Measurements from ENCODE around the gene RILPL2.
"Not testable (repeated sequence)": the region's sequence is repeated elsewhere in the genome, so short reads cannot be mapped to it uniquely, and the experiment has no call there.

RILPL2 gene

DNA sequence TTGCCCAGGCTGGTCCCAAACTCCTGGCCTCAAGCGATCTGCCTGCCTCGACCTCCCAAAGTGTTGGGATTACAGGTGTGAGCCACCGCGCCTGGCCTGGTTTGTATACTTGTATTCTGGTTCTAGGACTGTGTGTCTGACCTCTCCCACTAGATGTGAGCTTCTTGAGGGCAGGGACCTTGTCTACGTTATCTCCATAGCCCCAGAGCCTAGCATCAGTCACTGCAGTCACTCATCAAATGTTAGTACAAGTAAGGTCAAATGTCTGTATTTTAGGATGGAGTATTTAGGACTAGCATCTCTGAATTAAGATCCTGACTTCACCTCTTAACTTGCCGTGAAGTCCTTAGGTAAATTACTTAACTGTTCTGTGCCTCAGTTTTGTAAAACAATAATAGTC lies 2.9 kb downstream of the RILPL2 start:
- H3K36me3 ChIP-seq (ENCODE audit: low read depth), result no peaks in the 10 kb centered on the region
- no peak for ATAC-seq (ENCODE audit: low read depth)
- TF ChIP-seq CTCF (IDR thresholded peaks at IDR 0.05; ENCODE audit: poor library complexity, severe bottlenecking), result no peak
- H3K4me1 ChIP-seq (ENCODE audit: insufficient read depth, poor library complexity, severe bottlenecking), result no peaks in the 10 kb centered on the region
- H3K9me3 ChIP-seq (ENCODE audit: severe bottlenecking), result no peaks in the 10 kb centered on the region
- DNase-seq (ENCODE audit: low spot score), result no peak
- no peaks in the 10 kb centered on the region for H3K27me3 ChIP-seq (ENCODE audit: insufficient read depth, poor library complexity, severe bottlenecking)
- H3K27ac ChIP-seq (ENCODE audit: poor library complexity, severe bottlenecking), result no peak overlapping the region
- no peak overlapping the region for H3K4me3 ChIP-seq (ENCODE audit: severe bottlenecking)

- not testable (repeated sequence) for H3K27me3 ChIP-seq (ENCODE audit: insufficient read depth, poor library complexity, severe bottlenecking); H3K9me3 ChIP-seq (ENCODE audit: severe bottlenecking); H3K36me3 ChIP-seq (ENCODE audit: low read depth); H3K4me1 ChIP-seq (ENCODE audit: insufficient read depth, poor library complexity, severe bottlenecking); H3K4me3 ChIP-seq (ENCODE audit: severe bottlenecking); DNase-seq (ENCODE audit: low spot score); H3K27ac ChIP-seq (ENCODE audit: poor library complexity, severe bottlenecking); ATAC-seq (ENCODE audit: low read depth)
Observed at GRCh38 chr12:123431951-123432817, 4.3 kb downstream of the RILPL2 start.

DNA sequence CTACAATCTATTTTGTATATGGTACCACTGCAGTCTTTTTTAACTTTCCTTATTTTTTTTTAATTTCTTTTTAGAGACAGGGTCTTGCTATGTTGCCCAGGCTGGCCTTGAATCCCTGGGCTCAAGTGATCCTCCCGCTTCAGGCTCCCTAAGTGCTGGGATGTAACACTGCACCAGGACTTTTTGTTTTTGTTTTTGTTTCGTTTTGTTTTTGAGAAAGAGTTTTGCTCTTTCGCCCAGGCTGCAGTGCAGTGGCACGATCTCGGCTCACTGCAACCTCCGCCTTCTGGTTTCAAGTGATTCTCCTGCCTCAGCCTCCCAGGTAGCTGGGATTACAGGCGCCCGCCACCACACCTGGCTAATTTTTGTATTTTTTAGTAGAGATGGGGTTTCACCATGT lies 7.4 kb downstream of the RILPL2 start:
- DNase-seq (ENCODE audit: low spot score); H3K4me3 ChIP-seq (ENCODE audit: severe bottlenecking); H3K27me3 ChIP-seq (ENCODE audit: insufficient read depth, poor library complexity, severe bottlenecking); H3K27ac ChIP-seq (ENCODE audit: poor library complexity, severe bottlenecking); H3K9me3 ChIP-seq (ENCODE audit: severe bottlenecking); H3K4me1 ChIP-seq (ENCODE audit: insufficient read depth, poor library complexity, severe bottlenecking); H3K36me3 ChIP-seq (ENCODE audit: low read depth); ATAC-seq (ENCODE audit: low read depth): not testable (repeated sequence)

DNA sequence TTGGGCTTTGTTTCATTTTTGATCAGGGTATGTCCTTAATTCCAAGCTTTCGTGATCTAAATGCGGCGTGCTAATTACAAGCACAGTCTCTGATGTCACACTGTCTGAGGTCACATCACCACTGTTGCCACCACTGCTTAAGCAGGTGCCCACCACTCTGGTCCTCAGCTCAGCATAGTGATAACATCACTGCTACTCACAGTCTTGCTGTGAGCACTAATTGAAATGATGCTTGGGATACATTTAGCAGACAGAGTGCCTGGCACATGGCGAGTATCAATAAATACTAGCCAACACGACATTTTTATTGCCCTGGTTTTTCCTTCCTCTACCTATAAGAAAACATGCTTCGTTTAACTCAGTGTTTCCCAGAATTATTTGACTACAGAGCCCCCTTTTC lies 7.9 kb downstream of the RILPL2 start:
- H3K27me3 ChIP-seq (ENCODE audit: insufficient read depth, poor library complexity, severe bottlenecking), result no peaks in the 10 kb centered on the region
- TF ChIP-seq CTCF (IDR thresholded peaks at IDR 0.05; ENCODE audit: poor library complexity, severe bottlenecking), result no peak
- H3K9me3 ChIP-seq (ENCODE audit: severe bottlenecking), result no peaks in the 10 kb centered on the region
- no peak overlapping the region for H3K4me3 ChIP-seq (ENCODE audit: severe bottlenecking)
- no peak overlapping the region for H3K27ac ChIP-seq (ENCODE audit: poor library complexity, severe bottlenecking)
- H3K36me3 ChIP-seq (ENCODE audit: low read depth), result no peaks in the 10 kb centered on the region
- no peak for ATAC-seq (ENCODE audit: low read depth)
- no peak for DNase-seq (ENCODE audit: low spot score)
- H3K4me1 ChIP-seq (ENCODE audit: insufficient read depth, poor library complexity, severe bottlenecking), result no peaks in the 10 kb centered on the region

DNA sequence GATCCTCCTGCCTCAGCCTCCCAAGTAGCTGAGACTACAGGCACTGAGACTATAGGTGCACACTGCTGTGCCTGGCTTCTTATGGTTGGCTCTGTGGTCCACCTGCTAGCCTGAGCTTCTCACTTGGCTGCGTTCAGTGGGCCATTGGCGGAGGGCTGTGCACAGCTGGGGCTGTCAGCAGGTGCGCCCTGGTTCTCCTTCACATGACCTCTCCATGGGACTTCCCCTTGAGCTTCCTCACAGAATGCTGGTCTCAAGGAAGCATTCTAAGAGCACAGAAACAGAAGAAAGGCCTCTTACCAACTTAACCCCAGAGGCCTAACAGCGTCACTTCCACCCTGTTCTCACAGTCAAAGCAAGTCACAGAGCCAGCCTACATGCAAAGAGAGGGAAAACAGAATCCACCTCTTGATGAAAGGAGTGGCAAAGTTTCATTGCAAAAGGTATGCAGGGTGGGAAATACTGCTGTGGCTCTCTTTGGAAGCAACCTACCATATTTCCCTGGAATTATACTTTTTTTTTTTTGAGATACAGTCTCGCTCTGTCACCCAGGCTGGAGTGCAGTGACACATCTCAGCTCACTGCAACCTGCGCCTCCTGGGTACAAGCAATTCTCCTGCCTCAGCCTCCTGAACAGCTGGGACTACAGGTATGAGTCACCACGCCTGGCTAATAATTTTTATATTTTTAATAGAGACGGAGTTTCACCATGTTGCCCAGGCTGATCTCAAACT lies 9.3 kb downstream of the RILPL2 start:
- ATAC-seq (ENCODE audit: low read depth) (no peak), DNase-seq (ENCODE audit: low spot score) (no peak)
- H3K36me3 ChIP-seq (ENCODE audit: low read depth), result 0 out of 2 replicates have a peak, but pooled peaks cover 4% of the 10 kb centered on the region
- H3K4me3 ChIP-seq (ENCODE audit: severe bottlenecking), result no peak overlapping the region
- TF ChIP-seq CTCF (IDR thresholded peaks at IDR 0.05; ENCODE audit: poor library complexity, severe bottlenecking), result no peak
- H3K27ac ChIP-seq (ENCODE audit: poor library complexity, severe bottlenecking), result no peak overlapping the region
- no peaks in the 10 kb centered on the region for H3K27me3 ChIP-seq (ENCODE audit: insufficient read depth, poor library complexity, severe bottlenecking)
- H3K4me1 ChIP-seq (ENCODE audit: insufficient read depth, poor library complexity, severe bottlenecking), result no peaks in the 10 kb centered on the region
- H3K9me3 ChIP-seq (ENCODE audit: severe bottlenecking), result no peaks in the 10 kb centered on the region
